Caco-2 (cell line): Measurements from ENCODE around the gene ACAD9. TPM values are rescaled to one million over a fixed set of nuclear protein-coding genes. Genes with fewer than 3 reads are reported as not detected.

ENCODE experiments used
- BruUV-seq: library from RNA; stranded (reverse); fragments of 400-500 nt; replicated peaks from 2 replicates; lab custom pipeline; 2021; lab: Mats Ljungman, UMichigan
- CTCF ChIA-PET: fragments of 300-600 bp; sonication (Branson Sonifier 250); formaldehyde crosslinking; loops from one replicate; lab custom pipeline; 2022; ENCODE audit warnings: antibody characterized with exemption; lab: Charles Lee
- POLR2A ChIA-PET: fragments of 300-600 bp; sonication (Branson Sonifier 250); formaldehyde crosslinking; loops from one replicate; lab custom pipeline; 2022; ENCODE audit warnings: antibody characterized with exemption; lab: Charles Lee
- DNase-seq, 2 experiments: peaks; one replicate each; pipeline versions ENCODE4 v3.0.0 to v3.0.0-alpha.2; 2020 to 2022
- H3K27me3 ChIP-seq: replicated peaks from 2 replicates; pipeline ENCODE4 v1.6.0; 2011; ENCODE audit warnings: low read length; ENCODE audit not compliant: control insufficient read depth, insufficient read depth
- H3K36me3 ChIP-seq: 2 replicates; pipeline ENCODE4 v1.5.1; 2011; ENCODE audit warnings: low read length; ENCODE audit not compliant: control insufficient read depth, insufficient read depth
- H3K4me1 ChIP-seq: fragments of 250-450 bp; sonication (Bioruptor Pico); 2 replicates; pipeline ENCODE4 v1.5.1; 2020; ENCODE audit warnings: mild to moderate bottlenecking
- H3K4me3 ChIP-seq: 2 replicates; pipeline ENCODE4 v1.5.1; 2011; ENCODE audit warnings: low read depth, mild to moderate bottlenecking, control low read depth, low read length
- H3K9me3 ChIP-seq: fragments of 250-450 bp; sonication (Bioruptor Pico); 2 replicates; pipeline ENCODE4 v1.5.1; 2020; ENCODE audit warnings: mild to moderate bottlenecking, moderate library complexity
- H3K27ac Mint-ChIP-seq: one replicate; pipeline ENCODE4 v1.8.0; 2022; ENCODE audit warnings: mixed read lengths; ENCODE audit not compliant: unreplicated experiment
- H3K27me3 Mint-ChIP-seq: one replicate; pipeline ENCODE4 v1.8.0; 2022; ENCODE audit warnings: mixed read lengths; ENCODE audit not compliant: insufficient read depth, unreplicated experiment
- H3K36me3 Mint-ChIP-seq: one replicate; pipeline ENCODE4 v1.8.0; 2022; ENCODE audit warnings: mild to moderate bottlenecking, mixed read lengths; ENCODE audit not compliant: insufficient read depth, unreplicated experiment
- H3K4me1 Mint-ChIP-seq: one replicate; pipeline ENCODE4 v1.8.0; 2022; ENCODE audit warnings: low read depth, mixed read lengths; ENCODE audit not compliant: unreplicated experiment
- H3K4me3 Mint-ChIP-seq: one replicate; pipeline ENCODE4 v1.8.0; 2022; ENCODE audit warnings: mild to moderate bottlenecking, moderate library complexity, mixed read lengths; ENCODE audit not compliant: unreplicated experiment
- H3K9me3 Mint-ChIP-seq: one replicate; pipeline ENCODE4 v1.8.0; 2022; ENCODE audit warnings: mixed read lengths; ENCODE audit not compliant: unreplicated experiment
- CTCF ChIP-seq, 2 experiments: fragments of 200-600 bp in 1 of 2; IDR thresholded peaks; 1 replicate in 1 of 2; 2 replicates in 1 of 2; pipeline versions ENCODE4 v1.5.1 to v1.8.0; 2011 to 2022; ENCODE audit warnings: antibody characterized with exemption in 1 of 2, control low read depth in 1 of 2, inconsistent platforms in 1 of 2, low read depth in 1 of 2, low read length in 1 of 2, mild to moderate bottlenecking in 1 of 2, moderate library complexity in 1 of 2; ENCODE audit not compliant: insufficient read depth in 1 of 2, severe bottlenecking in 1 of 2, unreplicated experiment in 1 of 2
- intact Hi-C: fragments of 100-400 bp; cut with micrococcal nuclease; formaldehyde crosslinking; loops from one replicate; pipeline ENCODE4 v1.10.0; 2022; ENCODE audit not compliant: unreplicated experiment
- total RNA-seq: library from RNA; stranded (reverse); gene quantifications from 2 replicates; pipeline ENCODE4 v1.2.3, GENCODE V29; 2022

The ACAD9 gene
- total RNA-seq, 1 experiment from 2014 or later, result 60.0 TPM

DNA sequence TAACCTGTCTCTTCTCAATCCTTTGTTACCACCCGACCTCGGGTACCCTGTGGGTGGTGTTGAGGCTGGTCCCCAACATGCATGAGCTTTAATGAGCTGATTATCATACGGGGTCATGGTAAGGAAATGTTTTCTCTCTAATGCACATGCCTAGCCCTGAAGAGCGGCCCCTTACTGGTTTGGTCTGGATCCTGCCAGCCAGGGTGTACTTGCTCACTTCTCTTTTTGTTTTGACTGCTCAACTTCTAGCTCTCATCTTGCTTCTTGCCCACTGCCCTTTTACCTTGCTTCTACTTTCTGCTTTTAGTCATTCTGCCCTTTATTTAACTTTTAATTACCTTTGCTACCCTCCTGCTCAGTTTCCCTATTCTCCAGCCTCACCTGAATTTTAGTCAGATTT is 44.3 kb upstream of the ACAD9 start:
- CTCF ChIA-PET, result no interaction called here
- peaks cover under 1% of the 10 kb centered on the region for H3K36me3 Mint-ChIP-seq

GRCh38 chr3:128841926-128842920 is 37.2 kb upstream of the ACAD9 start:
- no peak for TF ChIP-seq CTCF (IDR thresholded peaks at IDR 0.05; ENCODE audit: insufficient read depth in 1 of 2, low read depth in 1 of 2, low read length in 1 of 2, severe bottlenecking in 1 of 2, unreplicated experiment in 1 of 2)
- Histone ChIP-seq H3K4me3 (no peak overlapping the region), H3K4me1 (no peaks in the 10 kb centered on the region), H3K9me3 (no peaks in the 10 kb centered on the region), H3K27me3 (no peaks in the 10 kb centered on the region), H3K36me3 (no peaks in the 10 kb centered on the region)
- Mint-ChIP-seq H3K4me3 (no peak overlapping the region), H3K27me3 (no peaks in the 10 kb centered on the region), H3K36me3 (peaks cover 5% of the 10 kb centered on the region), H3K4me1 (no peaks in the 10 kb centered on the region), H3K9me3 (peaks cover 14% of the 10 kb centered on the region), H3K27ac (no peak overlapping the region)
- POLR2A ChIA-PET, result no interaction called here
- CTCF ChIA-PET, result no interaction called here
- intact Hi-C loops, result no loop called here
- no peak for DNase-seq
- no TSS peak for BruUV-seq

More for the DNA sequence above, 44.3 kb upstream of the ACAD9 start:
- Histone ChIP-seq H3K9me3 (no peaks in the 10 kb centered on the region), H3K4me1 (peaks cover 5% of the 10 kb centered on the region), H3K27me3 (no peaks in the 10 kb centered on the region), H3K4me3 (no peak overlapping the region), H3K36me3 (no peaks in the 10 kb centered on the region)
- POLR2A ChIA-PET, result no interaction called here
- no TSS peak for BruUV-seq
- Mint-ChIP-seq H3K27ac (no peak overlapping the region), H3K4me3 (no peak overlapping the region), H3K27me3 (no peaks in the 10 kb centered on the region), H3K4me1 (no peaks in the 10 kb centered on the region), H3K9me3 (no peaks in the 10 kb centered on the region)
- no peak for TF ChIP-seq CTCF (IDR thresholded peaks at IDR 0.05; ENCODE audit: insufficient read depth in 1 of 2, low read depth in 1 of 2, low read length in 1 of 2, severe bottlenecking in 1 of 2, unreplicated experiment in 1 of 2)
- intact Hi-C loops, result no loop called here
- no peak for DNase-seq

DNA sequence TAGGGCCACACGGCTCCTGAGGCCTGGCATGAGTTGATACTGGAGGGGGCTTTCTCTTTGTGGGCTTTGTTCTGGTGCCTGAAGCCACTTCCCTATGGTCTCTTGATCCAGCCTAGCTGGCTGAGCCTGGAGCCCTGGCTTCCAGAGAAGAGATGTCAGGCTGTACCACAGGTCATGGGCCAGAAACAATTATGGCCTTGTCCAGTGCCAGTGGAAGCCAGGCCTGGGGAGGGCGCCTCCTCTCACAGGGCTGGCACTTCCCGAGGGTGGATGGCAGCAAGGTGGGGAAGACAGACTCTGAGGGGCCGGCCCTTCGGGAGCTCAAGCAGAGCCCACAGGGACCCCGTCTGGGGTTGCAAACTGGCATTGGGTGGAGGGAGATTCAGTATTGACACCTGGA is 34.9 kb upstream of the ACAD9 start:
- no peak for DNase-seq
- CTCF ChIA-PET, result interaction anchor here (1.3 kb wide), 1 partner anchor 164 kb away, joined by 4 read pairs; no protein-coding TSS in a partner anchor
- intact Hi-C loops, result no loop called here

More for the DNA sequence above, 34.9 kb upstream of the ACAD9 start:
- no peaks in the 10 kb centered on the region for H3K9me3 ChIP-seq
- no peak for TF ChIP-seq CTCF (IDR thresholded peaks at IDR 0.05; ENCODE audit: insufficient read depth in 1 of 2, low read depth in 1 of 2, low read length in 1 of 2, severe bottlenecking in 1 of 2, unreplicated experiment in 1 of 2)
- POLR2A ChIA-PET, result no interaction called here
- no peak overlapping the region for H3K4me3 Mint-ChIP-seq
- H3K36me3 Mint-ChIP-seq, result peaks cover 5% of the 10 kb centered on the region
- H3K27ac Mint-ChIP-seq, result no peak overlapping the region
- H3K4me1 Mint-ChIP-seq, result no peaks in the 10 kb centered on the region
- H3K9me3 Mint-ChIP-seq, result peaks cover 14% of the 10 kb centered on the region
- H3K36me3 ChIP-seq, result no peaks in the 10 kb centered on the region
- no TSS peak for BruUV-seq
- no peaks in the 10 kb centered on the region for H3K27me3 ChIP-seq
- H3K4me1 ChIP-seq, result no peaks in the 10 kb centered on the region
- no peaks in the 10 kb centered on the region for H3K27me3 Mint-ChIP-seq
- H3K4me3 ChIP-seq, result no peak overlapping the region
